Loucy (cell line): ENCODE measurements around the gene THADA.

ENCODE experiments used
- H2AFZ ChIP-seq: fragments of 200-600 bp; sonication (generic); 2 replicates; pipeline ENCODE4 v1.6.0; 2016; ENCODE audit warnings: antibody characterized with exemption, mild to moderate bottlenecking, low read length, moderate library complexity
- H3F3A ChIP-seq: fragments of 200-600 bp; 2 replicates; pipeline ENCODE4 v1.6.0; 2016; ENCODE audit warnings: antibody characterized with exemption, low read depth, mild to moderate bottlenecking
- H3K27me3 ChIP-seq: fragments of 200-600 bp; sonication (generic); 2 replicates; pipeline ENCODE4 v1.6.1; 2014; ENCODE audit warnings: low read length, mild to moderate bottlenecking; ENCODE audit not compliant: insufficient read depth, poor library complexity, severe bottlenecking
- H3K36me3 ChIP-seq: fragments of 200-600 bp; sonication (generic); 2 replicates; pipeline ENCODE4 v1.6.1; 2016; ENCODE audit warnings: low read length; ENCODE audit not compliant: insufficient read depth
- H3K4me1 ChIP-seq: fragments of 200-600 bp; sonication (generic); 2 replicates; pipeline ENCODE4 v1.5.1; 2014; ENCODE audit warnings: low read length, mild to moderate bottlenecking; ENCODE audit not compliant: insufficient read depth, poor library complexity, severe bottlenecking
- H3K4me2 ChIP-seq: fragments of 200-600 bp; sonication (generic); 2 replicates; pipeline ENCODE4 v1.6.0; 2014; ENCODE audit warnings: antibody characterized with exemption, low read length, low read depth, mild to moderate bottlenecking; ENCODE audit not compliant: poor library complexity, severe bottlenecking
- H3K4me3 ChIP-seq: fragments of 200-600 bp; sonication (generic); 2 replicates; pipeline ENCODE4 v1.5.1; 2014; ENCODE audit warnings: low read length, mild to moderate bottlenecking, mixed read lengths; ENCODE audit not compliant: poor library complexity, severe bottlenecking
- H3K79me2 ChIP-seq: fragments of 200-600 bp; sonication (generic); 2 replicates; pipeline ENCODE4 v1.6.1; 2014; ENCODE audit warnings: low read length; ENCODE audit not compliant: insufficient read depth
- H3K9ac ChIP-seq: fragments of 200-600 bp; sonication (generic); 2 replicates; pipeline ENCODE4 v1.6.0; 2014; ENCODE audit warnings: mild to moderate bottlenecking, low read depth, low read length, moderate library complexity; ENCODE audit not compliant: poor library complexity, severe bottlenecking
- H3K9me2 ChIP-seq: fragments of 200-600 bp; sonication (generic); replicated peaks from 2 replicates; pipeline ENCODE4 v1.6.1; 2016; ENCODE audit warnings: low read depth, low read length, mixed read lengths
- H3K9me3 ChIP-seq: fragments of 200-600 bp; sonication (generic); 2 replicates; pipeline ENCODE4 v1.6.1; 2014; ENCODE audit warnings: mild to moderate bottlenecking, antibody characterized with exemption, low read length, low read depth; ENCODE audit not compliant: insufficient read depth
- H4K20me1 ChIP-seq: fragments of 200-600 bp; sonication (generic); 2 replicates; pipeline ENCODE4 v1.6.0; 2014; ENCODE audit warnings: antibody characterized with exemption, low read length, mild to moderate bottlenecking; ENCODE audit not compliant: insufficient read depth, poor library complexity, severe bottlenecking
- CTCF ChIP-seq: fragments of 200-600 bp; sonication (generic); conservative IDR thresholded peaks from 2 replicates; pipeline ENCODE4 v1.5.1; 2014; ENCODE audit warnings: mild to moderate bottlenecking, antibody characterized with exemption, low read length
- EZH2phosphoT487 ChIP-seq: fragments of 200-600 bp; IDR thresholded peaks from 2 replicates; pipeline ENCODE4 v1.6.1; 2018; ENCODE audit warnings: antibody characterized with exemption, mild to moderate bottlenecking, moderate library complexity, borderline replicate concordance

Gene THADA

GRCh38 chr2:43419243-43419642 is 176.6 kb downstream of the THADA start:
- Histone ChIP-seq H3K27me3 (no peaks in the 10 kb centered on the region), H3K4me1 (peaks cover 16% of the 10 kb centered on the region), H2AFZ (no peak overlapping the region), H3K9ac (no peak overlapping the region), H3K79me2 (no peaks in the 10 kb centered on the region), H3K36me3 (no peaks in the 10 kb centered on the region), H3K4me3 (no peak overlapping the region), H3F3A (no peaks in the 10 kb centered on the region), H4K20me1 (no peaks in the 10 kb centered on the region), H3K9me3 (no peaks in the 10 kb centered on the region), H3K9me2 (no peaks in the 10 kb centered on the region), H3K4me2 (no peak overlapping the region)
- no peak for TF ChIP-seq EZH2phosphoT487
- TF ChIP-seq CTCF = no peak

- H4K20me1 ChIP-seq = no peaks in the 10 kb centered on the region
- no peaks in the 10 kb centered on the region for H3K9me2 ChIP-seq
- H3F3A ChIP-seq = no peaks in the 10 kb centered on the region
- H3K79me2 ChIP-seq = no peaks in the 10 kb centered on the region
- no peak overlapping the region for H3K9ac ChIP-seq
- H3K36me3 ChIP-seq = no peaks in the 10 kb centered on the region
- no peak overlapping the region for H3K4me3 ChIP-seq
- TF ChIP-seq EZH2phosphoT487 (no peak), CTCF (no peak)
- peaks cover 15% of the 10 kb centered on the region for H3K4me1 ChIP-seq
- no peak overlapping the region for H3K4me2 ChIP-seq
- H2AFZ ChIP-seq = no peak overlapping the region
- no peaks in the 10 kb centered on the region for H3K27me3 ChIP-seq
- no peaks in the 10 kb centered on the region for H3K9me3 ChIP-seq
These were observed 177.2 kb downstream of the THADA start for GRCh38 chr2:43418680-43419079.

- no peaks in the 10 kb centered on the region for H3F3A ChIP-seq
- H3K4me1 ChIP-seq = peaks cover 18% of the 10 kb centered on the region
- H4K20me1 ChIP-seq = no peaks in the 10 kb centered on the region
- H3K9me2 ChIP-seq = no peaks in the 10 kb centered on the region
- H3K9me3 ChIP-seq = no peaks in the 10 kb centered on the region
- no peak overlapping the region for H3K4me3 ChIP-seq
- TF ChIP-seq CTCF (no peak), EZH2phosphoT487 (no peak)
- H3K79me2 ChIP-seq = no peaks in the 10 kb centered on the region
- H3K4me2 ChIP-seq = no peak overlapping the region
- H3K27me3 ChIP-seq = no peaks in the 10 kb centered on the region
- no peak overlapping the region for H3K9ac ChIP-seq
- H2AFZ ChIP-seq = no peak overlapping the region
- H3K36me3 ChIP-seq = no peaks in the 10 kb centered on the region
These were observed 178.5 kb downstream of the THADA start for GRCh38 chr2:43417300-43417699.
